GM21423 (cell line): ENCODE measurements around the gene FGF10.

Experiments used
- ATAC-seq: cut with Tn5 transposase; IDR thresholded peaks from one replicate; pipeline ENCODE4 v1.9.1; 2021; ENCODE audit warnings: mild to moderate bottlenecking, moderate library complexity; ENCODE audit not compliant: unreplicated experiment

The FGF10 gene

GRCh38 chr5:44389090-44389822 lies at the start of gene FGF10:
FGF10 (minus strand) TSS chr5:44389420; CDS start chr5:44388682, 738 bp downstream.
- ATAC-seq: no peak

GRCh38 chr5:44426944-44427343 lies 37.7 kb upstream of the FGF10 start:
- no peak for ATAC-seq

- no peak for ATAC-seq
These were observed 23.1 kb upstream of the FGF10 start for GRCh38 chr5:44412286-44412685.

GRCh38 chr5:44402084-44402483 lies 12.9 kb upstream of the FGF10 start:
- no peak for ATAC-seq

GRCh38 chr5:44401611-44402010 lies 12.4 kb upstream of the FGF10 start:
- ATAC-seq: no peak

- no peak for ATAC-seq
These were observed 9.2 kb upstream of the FGF10 start for GRCh38 chr5:44398382-44398781.

GRCh38 chr5:44396312-44396711 lies 7.1 kb upstream of the FGF10 start:
- no peak for ATAC-seq

- ATAC-seq: no peak
These were observed 1.1 kb upstream of the FGF10 start for GRCh38 chr5:44390351-44390750.

- ATAC-seq: no peak
These were observed 563 bp upstream of the FGF10 start for GRCh38 chr5:44389823-44390143.

GRCh38 chr5:44388321-44389089 lies 715 bp downstream of the FGF10 start:
- no peak for ATAC-seq

- no peak for ATAC-seq
These were observed 1.3 kb downstream of the FGF10 start for GRCh38 chr5:44387921-44388320.

- ATAC-seq: no peak
These were observed 1.8 kb downstream of the FGF10 start for GRCh38 chr5:44387406-44387805.

- ATAC-seq: no peak
These were observed 3.8 kb downstream of the FGF10 start for GRCh38 chr5:44385291-44385900.

GRCh38 chr5:44384816-44385215 lies 4.4 kb downstream of the FGF10 start:
- no peak for ATAC-seq

GRCh38 chr5:44382894-44383293 lies 6.3 kb downstream of the FGF10 start:
- no peak for ATAC-seq

GRCh38 chr5:44377057-44377456 lies 12.2 kb downstream of the FGF10 start:
- ATAC-seq: no peak

- ATAC-seq: no peak
These were observed 17.2 kb downstream of the FGF10 start for GRCh38 chr5:44372028-44372427.

GRCh38 chr5:44367203-44367602 lies 22.0 kb downstream of the FGF10 start:
- ATAC-seq: no peak

GRCh38 chr5:44365345-44365744 lies 23.9 kb downstream of the FGF10 start:
- no peak for ATAC-seq

- no peak for ATAC-seq
These were observed 25.1 kb downstream of the FGF10 start for GRCh38 chr5:44364097-44364496.

- no peak for ATAC-seq
These were observed 27.7 kb downstream of the FGF10 start for GRCh38 chr5:44361342-44362001.

- no peak for ATAC-seq
These were observed 28.3 kb downstream of the FGF10 start for GRCh38 chr5:44360919-44361318.
